Tibial nerve (tissue), 4 donors: ENCODE results near the gene RNF138.

Source experiments
- EP300 ChIP-seq, 2 donors: sonication (generic); formaldehyde crosslinking; IDR thresholded peaks; one replicate each; pipeline ENCODE4 v1.6.1; 2017; ENCODE audit warnings: antibody characterized with exemption in 2 of 2, mild to moderate bottlenecking in 1 of 2
- POLR2A ChIP-seq, 2 donors: fragments of 450-650 bp; IDR thresholded peaks; one replicate each; pipeline ENCODE4 v1.6.1; 2017; ENCODE audit warnings: antibody characterized with exemption in 2 of 2, mild to moderate bottlenecking in 2 of 2, moderate library complexity in 2 of 2
- TF ChIP-seq, protein P1 (sequence below), 5 experiments: fragments of 200-600 bp in 3 of 5; fragments of 450-650 bp in 2 of 5; sonication (generic) in 3 of 5; IDR thresholded peaks; one replicate each; pipeline ENCODE4 v1.5.1; 2016 to 2019; ENCODE audit warnings: antibody characterized with exemption in 5 of 5, mild to moderate bottlenecking in 3 of 5, moderate library complexity in 2 of 5

DNA sequence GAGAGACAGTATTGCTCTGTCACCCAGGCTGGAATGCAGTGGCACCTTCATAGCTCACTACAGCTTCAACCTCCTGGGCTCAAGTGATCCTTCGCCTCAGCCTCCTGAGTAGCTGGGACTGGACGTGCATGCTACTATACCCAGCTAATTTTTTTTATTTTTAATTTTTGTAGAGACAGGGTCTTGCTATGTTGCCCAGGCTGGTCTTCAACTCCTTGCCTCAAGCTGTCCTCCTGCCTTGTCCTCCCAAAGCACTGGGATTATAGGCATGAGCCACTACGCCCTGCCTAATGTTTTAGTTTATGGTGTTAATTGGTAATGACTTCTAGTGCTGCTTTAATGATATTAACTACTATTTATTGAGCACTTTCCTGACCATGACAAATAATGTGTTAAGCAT is 18.3 kb downstream of the RNF138 start:
- TF ChIP-seq POLR2A (IDR thresholded peaks at IDR 0.05) = no peak
- TF ChIP-seq, protein P1, sequence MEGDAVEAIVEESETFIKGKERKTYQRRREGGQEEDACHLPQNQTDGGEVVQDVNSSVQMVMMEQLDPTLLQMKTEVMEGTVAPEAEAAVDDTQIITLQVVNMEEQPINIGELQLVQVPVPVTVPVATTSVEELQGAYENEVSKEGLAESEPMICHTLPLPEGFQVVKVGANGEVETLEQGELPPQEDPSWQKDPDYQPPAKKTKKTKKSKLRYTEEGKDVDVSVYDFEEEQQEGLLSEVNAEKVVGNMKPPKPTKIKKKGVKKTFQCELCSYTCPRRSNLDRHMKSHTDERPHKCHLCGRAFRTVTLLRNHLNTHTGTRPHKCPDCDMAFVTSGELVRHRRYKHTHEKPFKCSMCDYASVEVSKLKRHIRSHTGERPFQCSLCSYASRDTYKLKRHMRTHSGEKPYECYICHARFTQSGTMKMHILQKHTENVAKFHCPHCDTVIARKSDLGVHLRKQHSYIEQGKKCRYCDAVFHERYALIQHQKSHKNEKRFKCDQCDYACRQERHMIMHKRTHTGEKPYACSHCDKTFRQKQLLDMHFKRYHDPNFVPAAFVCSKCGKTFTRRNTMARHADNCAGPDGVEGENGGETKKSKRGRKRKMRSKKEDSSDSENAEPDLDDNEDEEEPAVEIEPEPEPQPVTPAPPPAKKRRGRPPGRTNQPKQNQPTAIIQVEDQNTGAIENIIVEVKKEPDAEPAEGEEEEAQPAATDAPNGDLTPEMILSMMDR (IDR thresholded peaks at IDR 0.05) = no peak
- TF ChIP-seq EP300 (IDR thresholded peaks at IDR 0.05) = no peak
